ENCODE measurements around the gene BCAR1.
"Not testable (repeated sequence)": the region's sequence is repeated elsewhere in the genome, so short reads cannot be mapped to it uniquely, and the experiment has no call there.

BCAR1 gene

DNA sequence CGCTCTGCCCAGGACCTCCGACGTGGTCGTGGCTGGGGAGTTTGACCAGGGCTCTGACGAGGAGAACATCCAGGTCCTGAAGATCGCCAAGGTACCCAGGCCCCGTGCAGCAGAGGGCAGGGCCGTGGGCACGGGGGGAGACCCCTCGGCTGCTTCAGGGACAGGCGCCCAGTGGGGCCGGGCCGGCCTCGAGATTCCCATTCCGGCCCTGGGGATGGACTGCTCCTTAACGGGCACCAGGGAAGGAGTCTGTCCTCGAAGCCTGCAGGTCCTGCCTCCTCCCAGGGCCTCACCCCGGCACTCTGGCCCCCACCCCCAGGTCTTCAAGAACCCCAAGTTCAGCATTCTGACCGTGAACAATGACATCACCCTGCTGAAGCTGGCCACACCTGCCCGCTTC, 28.3 kb downstream of the BCAR1 start:
- not testable (repeated sequence) for H3K4me3 ChIP-seq (ENCODE audit: insufficient read depth, low read depth, low read length, poor library complexity, severe bottlenecking); H3K36me3 ChIP-seq (ENCODE audit: control insufficient read depth, insufficient read depth, low read length); H3K27me3 ChIP-seq (replicated peaks; ENCODE audit: control insufficient read depth, insufficient read depth, low read length, poor library complexity, severe bottlenecking); DNase-seq; H3K27ac ChIP-seq (ENCODE audit: insufficient read depth, low read length, poor library complexity, severe bottlenecking); H3K4me1 ChIP-seq (ENCODE audit: control insufficient read depth, insufficient read depth, low read length, poor library complexity, severe bottlenecking); H3K9me3 ChIP-seq (ENCODE audit: control insufficient read depth, low read length)

DNA sequence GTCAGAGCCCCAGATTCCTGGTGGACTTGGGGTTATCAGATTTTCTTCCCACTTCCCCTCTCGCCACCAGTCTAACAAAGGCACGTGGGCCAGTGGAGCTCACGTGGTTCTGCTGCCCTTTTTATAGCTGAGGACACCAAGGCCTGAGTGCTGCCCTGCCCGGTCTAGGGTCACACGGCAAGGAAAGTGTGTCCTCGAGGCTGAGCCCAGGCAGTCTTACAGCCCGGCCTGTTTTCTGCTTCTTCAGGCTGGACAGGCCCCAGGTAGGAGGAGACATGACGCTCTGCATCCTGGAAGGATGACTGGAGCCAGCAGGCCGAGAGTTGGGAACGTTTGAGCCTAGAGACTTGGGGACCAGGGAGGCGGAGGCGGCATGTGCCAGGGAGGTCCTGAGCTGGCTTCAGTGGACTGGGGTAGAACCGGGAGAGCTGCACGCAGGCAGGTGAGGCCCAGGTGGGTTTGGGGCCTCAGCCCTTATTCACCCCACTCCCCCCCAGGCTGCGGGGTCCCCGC, 29.1 kb downstream of the BCAR1 start:
- Histone ChIP-seq H3K36me3 (ENCODE audit: control insufficient read depth, insufficient read depth, low read length) (no peaks in the 10 kb centered on the region), H3K9me3 (ENCODE audit: control insufficient read depth, low read length) (no peaks in the 10 kb centered on the region), H3K27me3 (replicated peaks; ENCODE audit: control insufficient read depth, insufficient read depth, low read length, poor library complexity, severe bottlenecking) (no peaks in the 10 kb centered on the region), H3K4me1 (ENCODE audit: control insufficient read depth, insufficient read depth, low read length, poor library complexity, severe bottlenecking) (no peaks in the 10 kb centered on the region), H3K27ac (ENCODE audit: insufficient read depth, low read length, poor library complexity, severe bottlenecking) (no peak overlapping the region), H3K4me3 (ENCODE audit: insufficient read depth, low read depth, low read length, poor library complexity, severe bottlenecking) (no peak overlapping the region)
- DNase-seq: no peak

GRCh38 chr16:75219838-75220237, 31.6 kb downstream of the BCAR1 start:
- Histone ChIP-seq H3K36me3 (ENCODE audit: control insufficient read depth, insufficient read depth, low read length) (no peaks in the 10 kb centered on the region), H3K4me1 (ENCODE audit: control insufficient read depth, insufficient read depth, low read length, poor library complexity, severe bottlenecking) (no peaks in the 10 kb centered on the region), H3K27me3 (replicated peaks; ENCODE audit: control insufficient read depth, insufficient read depth, low read length, poor library complexity, severe bottlenecking) (no peaks in the 10 kb centered on the region), H3K9me3 (ENCODE audit: control insufficient read depth, low read length) (no peaks in the 10 kb centered on the region), H3K27ac (ENCODE audit: insufficient read depth, low read length, poor library complexity, severe bottlenecking) (no peak overlapping the region), H3K4me3 (ENCODE audit: insufficient read depth, low read depth, low read length, poor library complexity, severe bottlenecking) (no peak overlapping the region)
- DNase-seq: no peak

GRCh38 chr16:75219088-75219487, 32.3 kb downstream of the BCAR1 start:
- no peaks in the 10 kb centered on the region for H3K36me3 ChIP-seq (ENCODE audit: control insufficient read depth, insufficient read depth, low read length)
- H3K27ac ChIP-seq (ENCODE audit: insufficient read depth, low read length, poor library complexity, severe bottlenecking): no peak overlapping the region
- no peak overlapping the region for H3K4me3 ChIP-seq (ENCODE audit: insufficient read depth, low read depth, low read length, poor library complexity, severe bottlenecking)
- DNase-seq: no peak
- no peaks in the 10 kb centered on the region for H3K9me3 ChIP-seq (ENCODE audit: control insufficient read depth, low read length)
- no peaks in the 10 kb centered on the region for H3K4me1 ChIP-seq (ENCODE audit: control insufficient read depth, insufficient read depth, low read length, poor library complexity, severe bottlenecking)
- H3K27me3 ChIP-seq (replicated peaks; ENCODE audit: control insufficient read depth, insufficient read depth, low read length, poor library complexity, severe bottlenecking): no peaks in the 10 kb centered on the region

- no peaks in the 10 kb centered on the region for H3K9me3 ChIP-seq (ENCODE audit: control insufficient read depth, low read length)
- H3K4me3 ChIP-seq (ENCODE audit: insufficient read depth, low read depth, low read length, poor library complexity, severe bottlenecking): no peak within 1 kb of the TSS
- H3K4me1 ChIP-seq (ENCODE audit: control insufficient read depth, insufficient read depth, low read length, poor library complexity, severe bottlenecking): no peaks in the 10 kb centered on the region
- no peak for DNase-seq
- H3K27me3 ChIP-seq (replicated peaks; ENCODE audit: control insufficient read depth, insufficient read depth, low read length, poor library complexity, severe bottlenecking): no peaks in the 10 kb centered on the region
- no peaks in the 10 kb centered on the region for H3K36me3 ChIP-seq (ENCODE audit: control insufficient read depth, insufficient read depth, low read length)
- H3K27ac ChIP-seq (ENCODE audit: insufficient read depth, low read length, poor library complexity, severe bottlenecking): no peak within 1 kb of the TSS
Observed at GRCh38 chr16:75218256-75219076, 33.0 kb downstream of the BCAR1 start, which contains the start of gene CTRB1. Gene CTRB1 (plus strand): TSS chr16:75218988. CDS start chr16:75219008, 20 bp downstream.

- DNase-seq: no peak
- Histone ChIP-seq H3K4me1 (ENCODE audit: control insufficient read depth, insufficient read depth, low read length, poor library complexity, severe bottlenecking) (no peaks in the 10 kb centered on the region), H3K9me3 (ENCODE audit: control insufficient read depth, low read length) (no peaks in the 10 kb centered on the region), H3K27ac (ENCODE audit: insufficient read depth, low read length, poor library complexity, severe bottlenecking) (no peak overlapping the region), H3K27me3 (replicated peaks; ENCODE audit: control insufficient read depth, insufficient read depth, low read length, poor library complexity, severe bottlenecking) (no peaks in the 10 kb centered on the region), H3K4me3 (ENCODE audit: insufficient read depth, low read depth, low read length, poor library complexity, severe bottlenecking) (no peak overlapping the region), H3K36me3 (ENCODE audit: control insufficient read depth, insufficient read depth, low read length) (no peaks in the 10 kb centered on the region)
Observed at GRCh38 chr16:75217389-75217851, 34.0 kb downstream of the BCAR1 start.

DNA sequence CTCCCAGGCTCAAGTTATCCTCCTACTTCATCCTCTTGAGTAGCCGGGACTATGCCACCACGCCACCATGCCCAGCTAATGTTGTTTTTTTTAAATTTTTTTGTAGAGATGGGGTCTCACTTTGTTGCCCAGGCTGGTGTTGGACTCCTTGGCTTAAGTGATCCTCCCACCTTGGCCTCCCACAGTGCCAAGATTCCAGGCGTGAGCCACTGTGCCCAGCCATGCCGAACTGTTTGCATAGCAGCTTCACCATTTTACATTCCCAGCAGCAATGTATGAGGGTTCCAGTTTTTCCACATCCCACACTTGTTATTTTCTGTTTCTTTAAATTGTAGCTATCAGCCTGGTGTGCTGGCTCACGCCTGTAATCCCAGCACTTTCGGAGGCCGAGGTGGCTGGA, 34.8 kb downstream of the BCAR1 start:
- DNase-seq: no peak
- no peak overlapping the region for H3K4me3 ChIP-seq (ENCODE audit: insufficient read depth, low read depth, low read length, poor library complexity, severe bottlenecking)
- H3K4me1 ChIP-seq (ENCODE audit: control insufficient read depth, insufficient read depth, low read length, poor library complexity, severe bottlenecking): no peaks in the 10 kb centered on the region
- no peaks in the 10 kb centered on the region for H3K9me3 ChIP-seq (ENCODE audit: control insufficient read depth, low read length)
- H3K27ac ChIP-seq (ENCODE audit: insufficient read depth, low read length, poor library complexity, severe bottlenecking): no peak overlapping the region
- H3K36me3 ChIP-seq (ENCODE audit: control insufficient read depth, insufficient read depth, low read length): no peaks in the 10 kb centered on the region
- no peaks in the 10 kb centered on the region for H3K27me3 ChIP-seq (replicated peaks; ENCODE audit: control insufficient read depth, insufficient read depth, low read length, poor library complexity, severe bottlenecking)

GRCh38 chr16:75216127-75216526, 35.3 kb downstream of the BCAR1 start:
- Histone ChIP-seq H3K27ac (ENCODE audit: insufficient read depth, low read length, poor library complexity, severe bottlenecking) (no peak overlapping the region), H3K4me1 (ENCODE audit: control insufficient read depth, insufficient read depth, low read length, poor library complexity, severe bottlenecking) (no peaks in the 10 kb centered on the region), H3K36me3 (ENCODE audit: control insufficient read depth, insufficient read depth, low read length) (no peaks in the 10 kb centered on the region), H3K4me3 (ENCODE audit: insufficient read depth, low read depth, low read length, poor library complexity, severe bottlenecking) (no peak overlapping the region), H3K27me3 (replicated peaks; ENCODE audit: control insufficient read depth, insufficient read depth, low read length, poor library complexity, severe bottlenecking) (no peaks in the 10 kb centered on the region), H3K9me3 (ENCODE audit: control insufficient read depth, low read length) (no peaks in the 10 kb centered on the region)
- no peak for DNase-seq

DNA sequence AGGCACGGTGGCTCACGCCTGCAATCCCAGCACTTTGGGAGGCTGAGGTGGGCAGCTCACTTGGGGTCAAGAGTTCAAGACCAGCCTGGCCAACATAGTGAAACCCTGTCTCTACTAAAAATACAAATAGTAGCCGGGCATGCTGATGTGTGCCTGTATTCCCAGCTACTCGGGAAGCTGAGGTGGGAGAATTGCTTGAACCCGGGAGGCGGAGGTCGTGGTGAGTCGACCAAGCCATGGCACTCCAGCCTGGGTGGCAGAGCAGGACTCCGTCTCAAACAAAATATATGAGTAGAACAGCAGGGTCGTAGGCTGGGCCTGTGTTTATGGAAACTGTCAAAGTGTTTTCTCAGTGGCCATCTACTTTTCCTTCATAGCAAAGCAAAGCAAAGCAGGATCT, 40.1 kb downstream of the BCAR1 start:
- not testable (repeated sequence) for H3K4me3 ChIP-seq (ENCODE audit: insufficient read depth, low read depth, low read length, poor library complexity, severe bottlenecking); H3K9me3 ChIP-seq (ENCODE audit: control insufficient read depth, low read length); H3K27ac ChIP-seq (ENCODE audit: insufficient read depth, low read length, poor library complexity, severe bottlenecking); H3K27me3 ChIP-seq (replicated peaks; ENCODE audit: control insufficient read depth, insufficient read depth, low read length, poor library complexity, severe bottlenecking); H3K4me1 ChIP-seq (ENCODE audit: control insufficient read depth, insufficient read depth, low read length, poor library complexity, severe bottlenecking); H3K36me3 ChIP-seq (ENCODE audit: control insufficient read depth, insufficient read depth, low read length); DNase-seq

DNA sequence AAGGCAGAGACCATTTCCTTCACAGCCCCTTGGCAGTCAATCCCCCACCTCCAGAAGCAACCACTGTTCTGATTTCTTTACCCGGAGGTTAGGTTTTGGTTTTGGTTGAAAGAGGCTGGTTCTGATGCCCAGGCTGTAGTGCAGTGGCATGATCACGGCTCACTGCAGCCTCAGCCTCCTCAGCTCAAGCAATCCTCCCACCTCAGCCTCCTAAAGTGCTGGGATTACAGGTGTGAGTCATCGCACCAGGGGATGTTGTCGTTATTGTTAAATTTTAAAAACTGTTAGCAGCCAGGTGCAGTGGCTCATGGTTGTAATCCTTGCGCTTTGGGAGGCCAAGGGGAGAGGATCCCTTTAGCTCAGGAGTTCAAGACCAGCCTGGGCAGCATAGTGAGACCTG, 41.5 kb downstream of the BCAR1 start:
- H3K4me1 ChIP-seq (ENCODE audit: control insufficient read depth, insufficient read depth, low read length, poor library complexity, severe bottlenecking): no peaks in the 10 kb centered on the region
- no peak overlapping the region for H3K4me3 ChIP-seq (ENCODE audit: insufficient read depth, low read depth, low read length, poor library complexity, severe bottlenecking)

More for the DNA sequence above, 41.5 kb downstream of the BCAR1 start:
- H3K9me3 ChIP-seq (ENCODE audit: control insufficient read depth, low read length): no peaks in the 10 kb centered on the region
- H3K36me3 ChIP-seq (ENCODE audit: control insufficient read depth, insufficient read depth, low read length): no peaks in the 10 kb centered on the region
- no peak for DNase-seq
- H3K27ac ChIP-seq (ENCODE audit: insufficient read depth, low read length, poor library complexity, severe bottlenecking): no peak overlapping the region
- no peaks in the 10 kb centered on the region for H3K27me3 ChIP-seq (replicated peaks; ENCODE audit: control insufficient read depth, insufficient read depth, low read length, poor library complexity, severe bottlenecking)
